GM10266 (cell line): Measurements from ENCODE around the gene CASP9.

Experiments
- DNase-seq: peaks from one replicate; pipeline ENCODE4 v3.0.0; 2012; ENCODE audit errors: extremely low spot score
- CTCF ChIP-seq: IDR thresholded peaks from 2 replicates; pipeline ENCODE4 v1.5.1; 2012; ENCODE audit warnings: mild to moderate bottlenecking, low read depth; ENCODE audit not compliant: control insufficient read depth, insufficient read depth; ENCODE audit errors: missing control alignments

Gene CASP9

GRCh38 chr1:15451014-15451722 lies 72.8 kb downstream of the CASP9 start:
- no peak for DNase-seq
- TF ChIP-seq CTCF = no peak

DNA sequence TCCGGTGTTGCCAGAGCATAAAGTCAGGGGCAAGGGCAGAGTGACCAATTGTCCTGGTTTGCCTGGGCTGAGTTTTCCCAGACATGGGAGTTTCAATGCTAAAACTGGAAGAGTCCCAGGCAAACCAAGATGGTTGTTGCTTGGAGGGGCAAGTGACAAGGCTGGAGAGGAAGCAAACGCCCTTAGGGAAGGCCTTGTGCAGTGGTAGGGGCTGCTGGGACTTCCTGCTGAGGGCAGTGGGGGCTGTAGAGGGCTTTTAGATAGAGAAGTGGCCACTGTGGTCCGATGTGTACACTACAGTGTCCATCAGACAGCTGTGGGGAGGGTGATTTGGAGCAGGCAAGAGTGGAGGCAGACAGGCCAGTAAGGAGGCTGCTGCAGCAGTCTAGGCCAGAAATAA lies 74.4 kb downstream of the CASP9 start:
- no peak for TF ChIP-seq CTCF
- DNase-seq = no peak

DNA sequence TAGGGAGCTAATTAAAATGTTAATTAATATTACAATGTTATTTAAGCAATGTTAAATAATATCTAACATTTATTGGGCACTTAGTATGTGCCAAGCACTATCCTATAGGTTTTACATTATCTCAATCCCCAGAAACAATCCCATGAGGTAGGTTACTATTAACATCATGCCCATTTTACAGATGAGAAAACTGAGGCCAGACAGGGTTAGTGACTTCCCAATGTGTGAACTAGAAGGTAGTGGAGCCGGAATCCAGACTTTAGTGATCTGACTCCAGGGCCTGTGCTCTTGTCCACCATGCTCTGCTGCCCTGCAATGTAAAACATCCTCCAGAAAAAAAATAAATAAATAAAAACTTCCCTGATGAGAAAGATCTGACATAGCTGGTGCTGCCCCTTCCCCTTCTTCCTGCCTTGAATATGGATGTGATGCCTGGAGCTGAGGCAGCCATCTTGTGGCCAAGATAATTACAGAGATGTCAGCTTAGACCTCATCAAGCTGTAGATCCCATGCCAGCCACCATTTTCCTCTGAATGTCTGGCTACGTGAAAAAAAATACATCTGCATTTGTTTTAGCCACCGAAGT lies 75.0 kb downstream of the CASP9 start:
- no peak for TF ChIP-seq CTCF
- no peak for DNase-seq

DNA sequence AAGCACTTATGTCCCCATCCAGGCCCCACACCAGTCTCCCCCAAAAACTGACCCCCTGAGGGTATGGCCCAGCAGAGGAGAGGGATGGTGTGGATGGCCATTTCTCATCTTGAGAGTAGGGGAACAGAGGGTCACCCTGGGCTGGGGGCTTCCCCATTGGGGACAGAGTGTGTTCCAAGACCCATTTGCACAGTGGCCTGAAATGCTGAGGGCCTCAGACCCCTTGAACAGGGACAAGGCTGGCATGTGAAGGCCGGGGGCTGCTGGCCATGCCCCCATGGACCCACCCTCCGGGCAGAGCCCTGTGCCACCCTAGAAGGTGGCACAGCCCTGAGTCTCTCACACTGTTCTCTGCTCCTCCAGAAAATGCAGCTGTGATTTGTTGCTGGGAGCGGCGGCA lies 77.8 kb downstream of the CASP9 start:
- DNase-seq = no peak
- TF ChIP-seq CTCF = no peak

GRCh38 chr1:15445390-15446122 lies 78.5 kb downstream of the CASP9 start:
- no peak for TF ChIP-seq CTCF
- no peak for DNase-seq

GRCh38 chr1:15444468-15445389 lies 79.3 kb downstream of the CASP9 start:
- DNase-seq = no peak
- TF ChIP-seq CTCF = no peak
